HCT116 (cell line): ENCODE measurements around the gene CUX1. TPM values are rescaled to one million over a fixed set of nuclear protein-coding genes. Genes with fewer than 3 reads are reported as not detected.

ENCODE experiments used
- ATAC-seq: fragments of 200-7000 bp; cut with Tn5 transposase; 2 replicates; pipeline ENCODE4 v1.9.1; 2020; ENCODE audit warnings: mild to moderate bottlenecking, moderate library complexity
- BruUV-seq: library from RNA; stranded (reverse); fragments of 400-500 nt; replicated peaks from 2 replicates; lab custom pipeline; 2021; lab: Mats Ljungman, UMichigan
- CTCF ChIA-PET: fragments of 300-600 bp; sonication (Branson Sonifier 250); formaldehyde crosslinking; loops from one replicate; lab custom pipeline; 2021; ENCODE audit warnings: antibody characterized with exemption; lab: Charles Lee
- POLR2A ChIA-PET: fragments of 300-600, 350-600 bp; sonication (Branson Sonifier 250); formaldehyde crosslinking; loops from one replicate; lab custom pipeline; 2021; ENCODE audit warnings: antibody characterized with exemption; lab: Charles Lee
- RAD21 ChIA-PET, 2 experiments: fragments of 300-600 bp; sonication (Branson Sonifier 250); formaldehyde crosslinking; loops; one replicate each; lab custom pipeline; 2023; ENCODE audit warnings: low total read pairs in 2 of 2; ENCODE audit not compliant: uncharacterized antibody in 2 of 2, unreplicated experiment in 2 of 2, low non-redundant PET in 1 of 2; lab: Charles Lee
- DNase-seq: peaks from one replicate; pipeline ENCODE4 v3.0.0-alpha.2; 2010; ENCODE audit warnings: low read depth, low spot score
- H2AFZ ChIP-seq: fragments of 200-600 bp; shearing (Covaris generic), sonication (generic); 2 replicates; pipeline ENCODE4 v1.6.1; 2017; ENCODE audit warnings: low read depth, mixed run types, mixed read lengths, antibody characterized with exemption, low read length; ENCODE audit not compliant: poor library complexity, severe bottlenecking
- H3K27ac ChIP-seq: 2 replicates; pipeline ENCODE4 v1.5.1; 2012; ENCODE audit warnings: low read depth, low read length
- H3K27me3 ChIP-seq: fragments of 200-600 bp; sonication (generic); 2 replicates; pipeline ENCODE4 v1.6.1; 2016; ENCODE audit warnings: mixed run types, low read length, mixed read lengths; ENCODE audit not compliant: insufficient read depth
- H3K36me3 ChIP-seq, 2 experiments: fragments of 200-500 bp in 1 of 2; fragments of 200-600 bp in 1 of 2; sonication (Bioruptor generic) in 1 of 2; sonication (generic) in 1 of 2; 2 replicates each; pipeline versions ENCODE4 v1.5.1 to v1.6.1; 2014 to 2016; ENCODE audit warnings: low read length in 2 of 2, inconsistent platforms in 1 of 2, mixed read lengths in 1 of 2, mixed run types in 1 of 2; ENCODE audit not compliant: insufficient read depth in 2 of 2, control insufficient read depth in 1 of 2
- H3K4me1 ChIP-seq, 2 experiments: fragments of 200-600 bp in 1 of 2; sonication (generic) in 1 of 2; 2 replicates each; pipeline versions ENCODE4 v1.5.1 to v1.6.1; 2012 to 2017; ENCODE audit warnings: low read length in 2 of 2, inconsistent platforms in 1 of 2, mild to moderate bottlenecking in 1 of 2, mixed read lengths in 1 of 2, mixed run types in 1 of 2, moderate library complexity in 1 of 2; ENCODE audit not compliant: insufficient read depth in 2 of 2, control insufficient read depth in 1 of 2
- H3K4me2 ChIP-seq: fragments of 200-600 bp; sonication (generic); 2 replicates; pipeline ENCODE4 v1.6.1; 2017; ENCODE audit warnings: mixed run types, low read length, mixed read lengths
- H3K4me3 ChIP-seq, 2 experiments: fragments of 200-600 bp in 1 of 2; sonication (generic) in 1 of 2; replicated peaks in 1 of 2; 2 replicates each; pipeline ENCODE4 v1.5.1; 2011 to 2016; ENCODE audit warnings: low read length in 2 of 2, control low read depth in 1 of 2, low read depth in 1 of 2, mild to moderate bottlenecking in 1 of 2, mixed read lengths in 1 of 2, mixed run types in 1 of 2
- H3K79me2 ChIP-seq: fragments of 200-600 bp; sonication (generic); 2 replicates; pipeline ENCODE4 v1.6.1; 2017; ENCODE audit warnings: mild to moderate bottlenecking, mixed run types, low read length, moderate library complexity, mixed read lengths; ENCODE audit not compliant: insufficient read depth
- H3K9ac ChIP-seq: fragments of 200-600 bp; sonication (generic); 2 replicates; pipeline ENCODE4 v1.6.1; 2016; ENCODE audit warnings: low read length, mixed read lengths
- H3K9me2 ChIP-seq: fragments of 200-600 bp; sonication (generic), shearing (Covaris generic); 2 replicates; pipeline ENCODE4 v1.6.1; 2017; ENCODE audit warnings: mixed run types, mild to moderate bottlenecking, moderate library complexity; ENCODE audit not compliant: insufficient read depth
- H3K9me3 ChIP-seq, 2 experiments: fragments of 200-500 bp in 1 of 2; fragments of 200-600 bp in 1 of 2; sonication (Bioruptor generic) in 1 of 2; sonication (generic) in 1 of 2; 2 replicates each; pipeline ENCODE4 v1.6.1; 2014 to 2017; ENCODE audit warnings: low read length in 2 of 2, mixed read lengths in 2 of 2, inconsistent platforms in 1 of 2, low read depth in 1 of 2, mild to moderate bottlenecking in 1 of 2, mixed run types in 1 of 2, moderate library complexity in 1 of 2; ENCODE audit not compliant: control insufficient read depth in 1 of 2, insufficient read depth in 1 of 2
- H4K20me1 ChIP-seq: fragments of 200-600 bp; sonication (generic), shearing (Covaris generic); 2 replicates; pipeline ENCODE4 v1.6.1; 2017; ENCODE audit warnings: mixed run types, mild to moderate bottlenecking, moderate library complexity; ENCODE audit not compliant: insufficient read depth
- ATF3 ChIP-seq: IDR thresholded peaks from 2 replicates; pipeline ENCODE4 v1.6.1; 2012
- CBX3 ChIP-seq: IDR thresholded peaks from 2 replicates; pipeline ENCODE4 v1.6.1; 2012; ENCODE audit warnings: low read depth
- CEBPB ChIP-seq: IDR thresholded peaks from 2 replicates; pipeline ENCODE4 v1.6.1; 2012; ENCODE audit warnings: low read depth
- EGR1 ChIP-seq: IDR thresholded peaks from 2 replicates; pipeline ENCODE4 v1.6.1; 2012; ENCODE audit warnings: low read depth
- ELF1 ChIP-seq: IDR thresholded peaks from 2 replicates; pipeline ENCODE4 v1.6.1; 2012; ENCODE audit warnings: low read depth, borderline replicate concordance
- EZH2phosphoT487 ChIP-seq: fragments of 200-600 bp; IDR thresholded peaks from 2 replicates; pipeline ENCODE4 v1.6.1; 2018; ENCODE audit warnings: antibody characterized with exemption, borderline replicate concordance
- POLR2A ChIP-seq: IDR thresholded peaks from 2 replicates; pipeline ENCODE4 v1.7.0; 2011; ENCODE audit warnings: borderline replicate concordance; ENCODE audit not compliant: insufficient read depth, insufficient read length; ENCODE audit errors: extremely low read depth
- POLR2AphosphoS5 ChIP-seq: IDR thresholded peaks from 2 replicates; pipeline ENCODE4 v1.6.1; 2011; ENCODE audit warnings: mild to moderate bottlenecking, low read depth, low read length, moderate library complexity
- RAD21 ChIP-seq: IDR thresholded peaks from 2 replicates; pipeline ENCODE4 v1.6.1; 2012; ENCODE audit warnings: low read depth, mild to moderate bottlenecking
- SIN3A ChIP-seq: IDR thresholded peaks from 2 replicates; pipeline ENCODE4 v1.6.1; 2012; ENCODE audit warnings: low read depth
- SRF ChIP-seq: IDR thresholded peaks from 2 replicates; pipeline ENCODE4 v1.6.1; 2012; ENCODE audit warnings: low read depth
- TCF7L2 ChIP-seq: IDR thresholded peaks from 2 replicates; pipeline ENCODE4 v1.7.0; 2011; ENCODE audit warnings: borderline replicate concordance, inconsistent platforms; ENCODE audit not compliant: insufficient read depth, insufficient read length; ENCODE audit errors: extremely low read depth
- YY1 ChIP-seq: IDR thresholded peaks from 2 replicates; pipeline ENCODE4 v1.6.1; 2011; ENCODE audit warnings: low read length, low read depth, moderate library complexity, mild to moderate bottlenecking; ENCODE audit not compliant: insufficient replicate concordance; ENCODE audit errors: extremely low read depth
- ZBTB33 ChIP-seq: IDR thresholded peaks from 2 replicates; pipeline ENCODE4 v1.6.1; 2011; ENCODE audit warnings: mild to moderate bottlenecking, low read length, moderate library complexity; ENCODE audit not compliant: insufficient replicate concordance; ENCODE audit errors: extremely low read depth
- ZFX ChIP-seq: fragments of 450-650 bp; IDR thresholded peaks from 2 replicates; pipeline ENCODE4 v1.6.1; 2017
- intact Hi-C: fragments of 100-400 bp; cut with micrococcal nuclease; formaldehyde crosslinking; loops from 2 replicates; pipeline ENCODE4 v1.10.0; 2022
- total RNA-seq: library from RNA; stranded (reverse); gene quantifications from one replicate; pipeline ENCODE4 v1.2.1, GENCODE V29; 2021; ENCODE audit not compliant: unreplicated experiment

CUX1 gene
- total RNA-seq, 1 experiment from 2014 or later: 68.9 TPM

GRCh38 chr7:102119925-102120324, 302.5 kb downstream of the CUX1 start:
- H3K9ac ChIP-seq: no peak overlapping the region
- CTCF ChIA-PET: interaction anchor here (0.9 kb wide), 1 partner anchor 117 kb away, joined by 3 read pairs; no protein-coding TSS in a partner anchor
- no peak overlapping the region for H3K4me2 ChIP-seq
- ATAC-seq (no peak), DNase-seq (no peak)
- H3K36me3 ChIP-seq: no peaks in the 10 kb centered on the region
- no peaks in the 10 kb centered on the region for H3K9me2 ChIP-seq
- H3K9me3 ChIP-seq: no peaks in the 10 kb centered on the region
- H3K79me2 ChIP-seq: no peaks in the 10 kb centered on the region
- no peak overlapping the region for H2AFZ ChIP-seq
- no peak overlapping the region for H3K27ac ChIP-seq
- intact Hi-C loops: loop anchor here (2.0 kb wide), 1 partner anchor 117 kb away; no protein-coding TSS in a partner anchor
- no peak overlapping the region for H3K4me3 ChIP-seq
- peaks cover 31 to 49% of the 10 kb centered on the region in 2 experiments for H3K4me1 ChIP-seq
- BruUV-seq: no TSS peak
- TF ChIP-seq SRF: no peak
- no peak for TF ChIP-seq EGR1
- TF ChIP-seq CEBPB: no peak
- TF ChIP-seq SIN3A: no peak
- no peak for TF ChIP-seq EZH2phosphoT487
- TF ChIP-seq POLR2AphosphoS5: no peak
- no peak for TF ChIP-seq RAD21
- TF ChIP-seq ELF1: no peak
- RAD21 ChIA-PET: no interaction called here
- no peaks in the 10 kb centered on the region for H3K27me3 ChIP-seq
- no peaks in the 10 kb centered on the region for H4K20me1 ChIP-seq
- POLR2A ChIA-PET: no interaction called here

- CTCF ChIA-PET: no interaction called here
- Histone ChIP-seq H4K20me1 (no peaks in the 10 kb centered on the region), H3K4me3 (no peak overlapping the region), H3K36me3 (no peaks in the 10 kb centered on the region), H3K79me2 (no peaks in the 10 kb centered on the region), H3K27me3 (no peaks in the 10 kb centered on the region), H3K27ac (no peak overlapping the region), H3K9me2 (no peaks in the 10 kb centered on the region), H3K4me1 (peaks cover 39 to 57% of the 10 kb centered on the region in 2 experiments), H3K9me3 (no peaks in the 10 kb centered on the region), H3K4me2 (no peak overlapping the region), H3K9ac (no peak overlapping the region), H2AFZ (no peak overlapping the region)
- no peak for TF ChIP-seq RAD21
- no peak for TF ChIP-seq POLR2A
- no peak for TF ChIP-seq ATF3
- TF ChIP-seq ZFX: no peak
- no peak for TF ChIP-seq TCF7L2
- no peak for TF ChIP-seq EZH2phosphoT487
- TF ChIP-seq YY1: no peak
- no peak for TF ChIP-seq ELF1
- TF ChIP-seq ZBTB33: no peak
- no peak for TF ChIP-seq POLR2AphosphoS5
- no peak for TF ChIP-seq CBX3
- no peak for TF ChIP-seq CEBPB
- RAD21 ChIA-PET: no interaction called here
- no TSS peak for BruUV-seq
- ATAC-seq: no peak
- POLR2A ChIA-PET: no interaction called here
- intact Hi-C loops: loop anchor here (2.0 kb wide), 1 partner anchor 116 kb away; no protein-coding TSS in a partner anchor
- no peak for DNase-seq
Observed at GRCh38 chr7:102120666-102121195, 303.3 kb downstream of the CUX1 start.
